ENCODE data around the gene SUMF1.

Gene SUMF1

GRCh38 chr3:4425707-4426106, 41.4 kb downstream of the SUMF1 start:
- TF ChIP-seq, protein P1, sequence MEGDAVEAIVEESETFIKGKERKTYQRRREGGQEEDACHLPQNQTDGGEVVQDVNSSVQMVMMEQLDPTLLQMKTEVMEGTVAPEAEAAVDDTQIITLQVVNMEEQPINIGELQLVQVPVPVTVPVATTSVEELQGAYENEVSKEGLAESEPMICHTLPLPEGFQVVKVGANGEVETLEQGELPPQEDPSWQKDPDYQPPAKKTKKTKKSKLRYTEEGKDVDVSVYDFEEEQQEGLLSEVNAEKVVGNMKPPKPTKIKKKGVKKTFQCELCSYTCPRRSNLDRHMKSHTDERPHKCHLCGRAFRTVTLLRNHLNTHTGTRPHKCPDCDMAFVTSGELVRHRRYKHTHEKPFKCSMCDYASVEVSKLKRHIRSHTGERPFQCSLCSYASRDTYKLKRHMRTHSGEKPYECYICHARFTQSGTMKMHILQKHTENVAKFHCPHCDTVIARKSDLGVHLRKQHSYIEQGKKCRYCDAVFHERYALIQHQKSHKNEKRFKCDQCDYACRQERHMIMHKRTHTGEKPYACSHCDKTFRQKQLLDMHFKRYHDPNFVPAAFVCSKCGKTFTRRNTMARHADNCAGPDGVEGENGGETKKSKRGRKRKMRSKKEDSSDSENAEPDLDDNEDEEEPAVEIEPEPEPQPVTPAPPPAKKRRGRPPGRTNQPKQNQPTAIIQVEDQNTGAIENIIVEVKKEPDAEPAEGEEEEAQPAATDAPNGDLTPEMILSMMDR (IDR thresholded peaks at IDR 0.05; ENCODE audit: control insufficient read depth, extremely low read depth, insufficient read depth) = no peak
- no peak overlapping the region for H3K4me3 ChIP-seq (ENCODE audit: low read depth, low read length)
- no peak for DNase-seq (ENCODE audit: low read depth)

GRCh38 chr3:4425055-4425454, 42.0 kb downstream of the SUMF1 start:
- DNase-seq (ENCODE audit: low read depth) = no peak
- no peak overlapping the region for H3K4me3 ChIP-seq (ENCODE audit: low read depth, low read length)
- TF ChIP-seq, protein P1 (IDR thresholded peaks at IDR 0.05; ENCODE audit: control insufficient read depth, extremely low read depth, insufficient read depth) = no peak

DNA sequence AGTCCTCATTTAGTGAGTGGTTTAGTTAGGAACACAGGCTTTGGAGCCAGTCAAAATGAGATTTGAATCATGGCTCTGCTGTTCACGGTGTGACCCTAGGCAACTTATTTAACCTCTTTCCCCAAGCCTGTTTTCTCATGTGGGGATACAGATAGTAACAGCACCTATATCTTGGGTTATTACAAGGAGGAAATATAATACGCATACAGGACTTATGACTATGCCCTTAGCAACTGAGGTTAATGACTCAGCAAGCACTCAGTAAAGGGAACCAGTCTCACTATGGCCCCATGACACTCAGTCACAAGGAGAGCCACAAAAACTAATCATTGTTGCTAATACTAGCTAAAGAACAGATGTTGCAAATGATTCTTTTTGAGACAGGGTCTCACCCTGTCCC, 45.9 kb downstream of the SUMF1 start:
- H3K4me3 ChIP-seq (ENCODE audit: low read depth, low read length) = no peak overlapping the region
- no peak for DNase-seq (ENCODE audit: low read depth)
- TF ChIP-seq, protein P1 (IDR thresholded peaks at IDR 0.05; ENCODE audit: control insufficient read depth, extremely low read depth, insufficient read depth) = no peak

DNA sequence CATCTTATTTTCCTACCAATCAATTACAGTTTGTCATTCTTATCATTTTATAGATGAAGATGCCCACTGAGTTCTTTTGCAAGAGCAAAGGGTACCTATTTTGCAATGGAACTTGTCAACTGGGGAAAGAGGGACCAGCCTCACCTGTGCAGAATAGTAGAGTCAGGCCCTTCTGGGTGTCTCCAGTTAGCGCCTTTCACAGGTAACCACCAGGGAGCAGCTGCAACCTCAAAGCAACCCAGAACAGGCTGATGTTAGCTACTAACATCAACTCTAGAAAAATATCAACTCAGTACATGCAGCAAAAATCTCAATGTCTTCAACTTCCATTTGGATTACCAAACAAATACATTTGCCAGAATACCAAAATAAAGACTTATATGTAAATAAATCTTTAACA, 47.1 kb downstream of the SUMF1 start:
- TF ChIP-seq, protein P1 (IDR thresholded peaks at IDR 0.05; ENCODE audit: control insufficient read depth, extremely low read depth, insufficient read depth) = no peak
- H3K4me3 ChIP-seq (ENCODE audit: low read depth, low read length) = no peak overlapping the region
- DNase-seq (ENCODE audit: low read depth) = no peak

DNA sequence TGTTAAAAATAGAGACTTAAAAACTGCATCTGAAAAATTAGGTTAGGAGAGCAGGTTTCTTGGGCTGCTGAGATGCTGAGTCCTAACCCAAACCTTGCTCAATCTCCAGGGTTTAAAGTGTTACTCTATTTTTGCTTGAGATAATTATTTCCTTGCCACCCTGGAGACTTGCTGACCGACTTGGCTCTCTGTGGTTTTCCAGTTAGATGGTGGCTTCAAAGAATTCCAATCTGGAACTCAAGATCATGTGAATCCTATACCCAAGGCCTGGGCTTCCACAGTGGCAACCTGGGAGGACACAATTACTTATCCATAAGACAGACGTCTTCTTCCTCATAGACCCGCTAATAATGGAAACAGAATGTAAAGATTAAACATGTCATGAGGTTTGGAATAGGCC, 47.7 kb downstream of the SUMF1 start:
- TF ChIP-seq, protein P1 (IDR thresholded peaks at IDR 0.05; ENCODE audit: control insufficient read depth, extremely low read depth, insufficient read depth) = no peak
- H3K4me3 ChIP-seq (ENCODE audit: low read depth, low read length) = no peak overlapping the region
- DNase-seq (ENCODE audit: low read depth) = no peak

- no peak for DNase-seq (ENCODE audit: low read depth)
Observed at GRCh38 chr3:4418156-4418555, 48.9 kb downstream of the SUMF1 start.

GRCh38 chr3:4417449-4417848, 49.6 kb downstream of the SUMF1 start:
- H3K4me3 ChIP-seq (ENCODE audit: low read depth, low read length) = no peak overlapping the region
- TF ChIP-seq, protein P1 (IDR thresholded peaks at IDR 0.05; ENCODE audit: control insufficient read depth, extremely low read depth, insufficient read depth) = no peak
- DNase-seq (ENCODE audit: low read depth) = no peak

More at GRCh38 chr3:4418156-4418555, 48.9 kb downstream of the SUMF1 start:
- TF ChIP-seq, protein P1 (IDR thresholded peaks at IDR 0.05; ENCODE audit: control insufficient read depth, extremely low read depth, insufficient read depth) = no peak
- no peak overlapping the region for H3K4me3 ChIP-seq (ENCODE audit: low read depth, low read length)

Measured in LNCaP clone FGC (cell line).